Measurements from ENCODE around the gene ZNF366.

DNA sequence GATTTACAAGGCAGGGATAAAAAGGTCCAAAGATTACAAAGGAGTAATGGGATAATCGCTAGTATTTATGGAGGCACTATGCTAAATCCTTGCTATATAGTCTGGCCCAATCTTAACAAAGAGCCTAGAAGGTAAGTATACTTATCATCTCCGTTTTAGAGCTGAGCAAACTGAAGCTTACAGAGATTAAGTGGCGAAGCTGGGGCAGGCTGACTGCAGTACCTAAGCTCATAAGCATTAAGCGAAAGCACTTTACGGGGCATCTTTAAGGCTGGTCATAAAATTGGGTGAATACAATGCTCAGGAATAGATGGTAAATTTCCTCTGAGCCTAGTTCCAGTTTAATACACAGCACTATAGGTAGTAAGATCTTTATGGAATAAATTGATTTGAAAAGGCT is 30.0 kb upstream of the ZNF366 start:
- TF ChIP-seq POLR2A (IDR thresholded peaks at IDR 0.05; ENCODE audit: low read depth, low read length) (no peak), POLR2AphosphoS5 (IDR thresholded peaks at IDR 0.05; ENCODE audit: low read depth, low read length) (no peak), TAF1 (IDR thresholded peaks at IDR 0.05; ENCODE audit: low read depth, low read length) (no peak)
